ENCODE data around the gene SLC19A1. TPM values are rescaled to one million over a fixed set of nuclear protein-coding genes. Genes with fewer than 3 reads are reported as not detected.
A peak's percentile ranks its signal among the peaks of the same experiment; 100 is the strongest.

SLC19A1 gene
- total RNA-seq, 1 experiment from 2014 or later, result 25.5 TPM

GRCh38 chr21:45549626-45550463, 7.6 kb upstream of the SLC19A1 start:
- in situ Hi-C loops (cut with HindIII; ENCODE audit: low pct_unique_long_range_greater_than_20kb, low sequenced_read_pairs), result no loop called here
- DNase-seq (ENCODE audit: low read depth), result no peak

- DNase-seq (ENCODE audit: low read depth), result no peak
- in situ Hi-C loops (cut with HindIII; ENCODE audit: low pct_unique_long_range_greater_than_20kb, low sequenced_read_pairs), result no loop called here
Measured at GRCh38 chr21:45548711-45549491, 6.7 kb upstream of the SLC19A1 start.

- in situ Hi-C loops (cut with HindIII; ENCODE audit: low pct_unique_long_range_greater_than_20kb, low sequenced_read_pairs), result no loop called here
Measured at GRCh38 chr21:45547545-45547900, 5.3 kb upstream of the SLC19A1 start.

GRCh38 chr21:45546636-45547544, 4.7 kb upstream of the SLC19A1 start:
- in situ Hi-C loops (cut with HindIII; ENCODE audit: low pct_unique_long_range_greater_than_20kb, low sequenced_read_pairs), result no loop called here
- DNase-seq (ENCODE audit: low read depth), result no peak

More at GRCh38 chr21:45547545-45547900, 5.3 kb upstream of the SLC19A1 start:
- no peak for DNase-seq (ENCODE audit: low read depth)

- in situ Hi-C loops (cut with HindIII; ENCODE audit: low pct_unique_long_range_greater_than_20kb, low sequenced_read_pairs), result no loop called here
- no peak for DNase-seq (ENCODE audit: low read depth)
Measured at GRCh38 chr21:45545691-45546531, 3.7 kb upstream of the SLC19A1 start.

- in situ Hi-C loops (cut with HindIII; ENCODE audit: low pct_unique_long_range_greater_than_20kb, low sequenced_read_pairs), result no loop called here
Measured at GRCh38 chr21:45545236-45545570, 3.0 kb upstream of the SLC19A1 start.

GRCh38 chr21:45544449-45545235, 2.4 kb upstream of the SLC19A1 start:
- in situ Hi-C loops (cut with HindIII; ENCODE audit: low pct_unique_long_range_greater_than_20kb, low sequenced_read_pairs), result no loop called here
- no peak for DNase-seq (ENCODE audit: low read depth)

More at GRCh38 chr21:45545236-45545570, 3.0 kb upstream of the SLC19A1 start:
- DNase-seq (ENCODE audit: low read depth), result no peak

GRCh38 chr21:45543710-45544448, 1.6 kb upstream of the SLC19A1 start:
- DNase-seq (ENCODE audit: low read depth), result no peak
- in situ Hi-C loops (cut with HindIII; ENCODE audit: low pct_unique_long_range_greater_than_20kb, low sequenced_read_pairs), result no loop called here

- in situ Hi-C loops (cut with HindIII; ENCODE audit: low pct_unique_long_range_greater_than_20kb, low sequenced_read_pairs), result no loop called here
Measured at GRCh38 chr21:45543371-45543709, 1.1 kb upstream of the SLC19A1 start.

GRCh38 chr21:45542667-45543370, 579 bp upstream of the SLC19A1 start:
- in situ Hi-C loops (cut with HindIII; ENCODE audit: low pct_unique_long_range_greater_than_20kb, low sequenced_read_pairs), result no loop called here
- no peak for DNase-seq (ENCODE audit: low read depth)

More at GRCh38 chr21:45543371-45543709, 1.1 kb upstream of the SLC19A1 start:
- DNase-seq (ENCODE audit: low read depth), result no peak

GRCh38 chr21:45541221-45542039, 810 bp downstream of the SLC19A1 start:
- in situ Hi-C loops (cut with HindIII; ENCODE audit: low pct_unique_long_range_greater_than_20kb, low sequenced_read_pairs), result no loop called here
- peak; percentile 40 for DNase-seq (ENCODE audit: low read depth)

GRCh38 chr21:45540601-45540970, 1.7 kb downstream of the SLC19A1 start:
- in situ Hi-C loops (cut with HindIII; ENCODE audit: low pct_unique_long_range_greater_than_20kb, low sequenced_read_pairs), result no loop called here
- no peak for DNase-seq (ENCODE audit: low read depth)

- DNase-seq (ENCODE audit: low read depth), result no peak
- in situ Hi-C loops (cut with HindIII; ENCODE audit: low pct_unique_long_range_greater_than_20kb, low sequenced_read_pairs), result no loop called here
Measured at GRCh38 chr21:45539796-45540600, 2.2 kb downstream of the SLC19A1 start.

GRCh38 chr21:45539046-45539795, 3.0 kb downstream of the SLC19A1 start:
- DNase-seq (ENCODE audit: low read depth), result no peak
- in situ Hi-C loops (cut with HindIII; ENCODE audit: low pct_unique_long_range_greater_than_20kb, low sequenced_read_pairs), result no loop called here

Data from Caki2 (cell line).